Measurements from ENCODE around the gene PRR35.

The PRR35 gene

DNA sequence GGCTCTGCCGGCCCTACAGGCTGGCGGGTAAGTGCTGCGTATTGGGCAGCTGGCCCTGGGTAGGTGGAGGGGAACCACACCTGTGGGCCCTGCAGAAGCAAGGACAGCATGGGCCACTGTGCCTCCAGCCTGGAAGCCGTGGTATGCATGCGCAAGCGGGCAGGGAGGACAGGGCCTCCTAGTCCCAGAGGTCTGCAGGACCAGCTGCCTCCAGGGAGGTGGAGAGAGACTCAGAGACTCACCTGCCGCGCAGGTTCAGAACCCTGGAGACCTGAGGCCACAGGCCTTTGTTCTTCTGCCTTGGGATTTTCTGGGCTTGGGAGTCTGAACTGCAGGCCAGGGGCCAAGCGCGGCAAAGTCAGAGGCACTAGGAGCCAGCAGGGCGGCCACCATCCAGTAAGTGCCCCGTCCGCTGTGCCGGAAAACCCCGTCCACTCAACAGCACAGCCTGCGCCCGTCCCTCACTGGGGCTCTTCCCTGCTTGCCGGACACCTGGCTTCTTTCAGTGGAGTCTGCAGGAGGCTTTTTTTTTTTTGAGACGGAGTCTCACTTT lies 20.8 kb downstream of the PRR35 start:
- DNase-seq (ENCODE audit: low spot score): no peak

DNA sequence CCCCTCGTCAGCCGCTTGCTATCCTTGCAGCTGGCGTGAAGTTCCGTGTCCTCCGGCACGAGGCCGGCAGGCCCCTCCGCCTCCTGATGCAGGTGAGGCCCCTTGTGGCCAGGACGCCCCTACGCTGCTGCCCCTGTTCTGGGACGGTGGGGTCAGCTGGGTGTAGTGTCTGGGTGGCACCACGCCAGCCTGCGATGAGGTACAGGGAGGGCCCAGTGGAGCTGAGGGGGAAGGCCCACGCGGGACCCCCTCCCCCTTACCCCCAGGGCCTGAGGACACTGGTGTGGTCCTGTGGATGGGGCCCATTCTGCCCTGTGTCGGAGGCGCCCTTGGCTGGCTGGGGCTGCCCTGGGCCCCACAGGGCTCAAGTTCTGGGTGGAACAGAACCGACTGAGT lies 22.0 kb downstream of the PRR35 start:
- DNase-seq (ENCODE audit: low spot score): no peak

GRCh38 chr16:582614-583331 lies 22.6 kb downstream of the PRR35 start:
- no peak for DNase-seq (ENCODE audit: low spot score)

DNA sequence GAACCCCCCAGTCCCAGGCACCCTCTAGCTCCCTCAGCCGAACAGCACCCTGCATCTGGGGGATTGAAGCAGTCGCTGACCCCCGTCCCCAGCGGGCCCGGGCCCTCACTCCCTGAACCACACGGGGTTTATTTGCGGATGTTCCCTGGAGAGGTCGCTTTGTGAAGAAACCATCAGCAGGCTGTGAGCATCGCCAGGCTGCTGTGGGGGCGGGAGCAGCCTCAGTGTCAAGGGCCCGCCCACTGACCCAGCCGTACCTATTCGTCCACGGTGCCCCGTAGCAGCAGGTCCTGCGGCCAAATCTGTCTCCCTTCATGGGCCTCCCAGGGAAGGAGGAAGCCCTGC lies 23.2 kb downstream of the PRR35 start:
- DNase-seq (ENCODE audit: low spot score): no peak

GRCh38 chr16:583815-584591 lies 23.8 kb downstream of the PRR35 start:
- DNase-seq (ENCODE audit: low spot score): no peak

GRCh38 chr16:585351-585750 lies 25.2 kb downstream of the PRR35 start:
- no peak for DNase-seq (ENCODE audit: low spot score)

DNA sequence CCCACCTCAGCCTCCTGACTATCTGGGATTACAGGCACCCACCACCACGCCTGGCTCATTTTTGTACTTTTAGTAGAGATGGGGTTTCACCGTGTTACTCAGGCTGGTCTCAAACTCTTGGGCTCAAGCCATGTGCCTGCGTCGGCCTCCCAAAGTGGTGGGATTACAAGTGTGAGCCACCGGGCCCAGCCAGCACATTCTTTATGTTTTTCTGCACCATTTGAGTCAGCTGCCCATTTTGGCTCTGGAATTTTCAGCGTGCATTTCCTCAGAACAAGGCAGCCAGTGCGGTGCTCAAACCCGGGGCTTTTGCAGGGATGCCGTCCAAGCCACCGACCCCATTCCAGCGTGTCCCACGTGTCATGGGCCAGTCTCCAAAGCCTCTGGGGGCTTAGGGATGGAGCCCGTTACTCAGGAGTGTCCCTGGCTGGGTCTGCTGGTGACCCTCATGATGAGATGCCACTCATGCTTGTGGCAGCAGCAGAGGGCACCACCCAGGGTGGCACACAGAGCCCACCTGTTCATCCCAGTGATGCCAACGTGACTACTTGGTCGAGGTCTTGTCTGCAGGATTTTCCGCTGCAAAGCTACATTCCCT lies 26.0 kb downstream of the PRR35 start:
- no peak for DNase-seq (ENCODE audit: low spot score)

DNA sequence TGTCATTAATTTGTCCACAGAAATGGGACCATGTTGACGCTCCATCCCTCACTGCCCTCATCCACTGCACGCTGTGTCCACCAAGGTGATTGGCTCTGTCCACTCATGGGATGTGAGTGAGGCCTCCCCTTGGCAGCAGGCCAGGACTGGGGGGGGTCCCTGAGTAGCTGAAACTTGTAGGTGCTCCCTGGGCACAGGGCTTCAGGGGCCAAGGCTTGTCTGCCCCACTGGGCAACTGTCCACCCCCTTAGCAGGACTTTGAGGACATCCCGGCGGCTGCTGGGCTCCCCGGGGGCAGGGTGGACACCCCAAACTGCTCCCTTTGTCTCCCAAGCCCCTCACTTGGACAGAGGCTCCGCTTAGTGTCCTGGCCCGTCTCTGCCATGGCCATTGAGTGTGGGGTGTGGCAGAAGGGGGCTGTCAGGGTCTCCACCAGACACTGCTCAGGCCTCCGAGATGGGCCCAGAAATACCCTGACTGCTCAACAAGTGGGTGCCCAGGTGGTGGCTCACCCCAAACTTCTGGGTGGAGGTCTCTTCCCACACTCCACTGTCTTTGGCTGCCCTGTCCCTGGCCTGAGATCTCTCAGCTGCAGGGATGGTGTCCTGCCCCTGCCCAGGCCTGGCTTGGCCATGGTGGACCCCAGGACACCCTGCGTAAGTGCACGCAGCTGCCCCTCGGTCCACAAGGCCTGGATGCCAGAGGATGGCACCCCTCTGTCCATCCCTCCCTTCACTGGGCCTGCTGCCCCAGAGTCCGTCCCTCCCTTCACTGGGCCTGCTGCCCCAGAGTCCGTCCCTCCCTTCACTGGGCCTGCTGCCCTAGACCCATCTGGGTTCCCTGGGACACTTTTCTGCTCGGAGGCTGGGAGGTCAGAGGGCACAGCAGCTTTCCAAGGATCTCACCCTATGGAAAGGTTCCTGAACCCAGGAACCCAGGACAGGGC lies 26.7 kb downstream of the PRR35 start:
- DNase-seq (ENCODE audit: low spot score): no peak

DNA sequence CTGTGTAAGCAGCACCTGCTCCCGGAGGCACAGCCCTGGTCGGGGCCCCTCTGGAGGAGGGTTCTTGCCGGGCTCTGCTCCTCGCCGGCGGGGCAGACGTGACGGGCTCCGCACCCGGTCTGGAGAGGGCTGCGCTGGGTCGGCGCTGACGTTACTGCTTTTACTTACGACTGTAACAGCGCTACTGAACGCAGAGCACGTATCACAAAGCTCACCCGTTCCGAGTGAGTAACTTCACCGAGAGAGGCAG lies 28.4 kb downstream of the PRR35 start:
- no peak for DNase-seq (ENCODE audit: low spot score)

- peak; percentile 87 for DNase-seq (ENCODE audit: low spot score)
Measured at GRCh38 chr16:588889-589657, 28.9 kb downstream of the PRR35 start.

DNA sequence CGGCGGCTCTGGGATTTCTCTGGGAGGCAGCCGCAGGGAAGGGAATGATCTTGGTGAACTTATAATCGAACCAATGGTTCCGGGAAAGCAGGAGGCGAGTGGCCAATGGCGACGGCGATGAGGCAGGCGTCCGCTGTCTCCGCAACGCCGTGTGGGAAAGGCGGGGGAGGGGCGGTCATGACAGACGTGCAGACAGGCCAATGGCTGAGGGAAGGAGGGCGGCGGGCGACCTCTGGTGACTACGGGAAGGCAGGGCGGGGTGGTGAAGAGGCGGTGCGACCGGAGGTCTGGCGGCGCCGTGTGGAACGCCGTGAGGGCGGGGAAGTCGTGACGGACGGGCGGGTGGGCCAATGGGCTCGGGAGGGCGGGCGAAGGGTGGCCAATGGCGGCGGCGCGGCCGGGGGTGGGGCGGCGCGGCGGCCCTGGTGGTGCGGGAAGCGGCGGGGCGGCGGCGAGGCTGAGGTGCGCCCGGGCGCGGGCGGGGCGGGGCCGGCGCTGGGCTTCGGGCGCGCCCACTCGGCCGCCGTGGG lies 29.5 kb downstream of the PRR35 start, which contains the start of gene RAB40C:
TSS of gene RAB40C (plus strand) at position 409 of the 530 bp plus-strand sequence. CDS start 226 bp downstream, outside the sequence.
- DNase-seq (ENCODE audit: low spot score): peak; percentile 97

DNA sequence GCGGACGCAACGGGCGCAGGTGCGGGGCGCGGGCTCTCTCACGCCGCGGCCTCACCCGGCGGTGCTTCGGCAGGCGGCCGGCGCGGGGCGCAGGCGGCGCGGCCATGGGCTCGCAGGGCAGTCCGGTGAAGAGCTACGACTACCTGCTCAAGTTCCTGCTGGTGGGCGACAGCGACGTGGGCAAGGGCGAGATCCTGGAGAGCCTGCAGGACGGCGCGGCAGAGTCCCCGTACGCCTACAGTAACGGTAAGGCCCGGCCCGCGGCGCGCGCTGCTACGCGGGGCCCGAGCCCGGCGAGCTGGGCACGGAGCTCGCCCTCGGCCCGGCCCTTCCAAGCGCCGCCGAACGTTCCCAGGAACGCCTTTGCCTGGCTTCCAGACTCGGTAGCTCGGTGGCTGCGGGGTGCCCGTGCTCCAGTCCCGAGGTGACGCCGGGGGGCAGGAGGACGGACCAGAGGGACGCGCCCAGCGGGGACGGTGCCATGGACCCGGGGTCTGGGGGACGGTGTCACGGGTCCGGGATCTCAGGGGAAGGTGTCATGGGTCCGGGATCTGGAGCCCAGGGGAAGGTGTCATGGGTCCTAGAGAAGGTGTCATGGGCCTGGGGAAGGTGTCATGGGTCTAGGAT lies 30.1 kb downstream of the PRR35 start:
- no peak for DNase-seq (ENCODE audit: low spot score)

GRCh38 chr16:590815-591200 lies 30.6 kb downstream of the PRR35 start:
- no peak for DNase-seq (ENCODE audit: low spot score)

- DNase-seq (ENCODE audit: low spot score): no peak
Measured at GRCh38 chr16:591231-591630, 31.0 kb downstream of the PRR35 start.

DNA sequence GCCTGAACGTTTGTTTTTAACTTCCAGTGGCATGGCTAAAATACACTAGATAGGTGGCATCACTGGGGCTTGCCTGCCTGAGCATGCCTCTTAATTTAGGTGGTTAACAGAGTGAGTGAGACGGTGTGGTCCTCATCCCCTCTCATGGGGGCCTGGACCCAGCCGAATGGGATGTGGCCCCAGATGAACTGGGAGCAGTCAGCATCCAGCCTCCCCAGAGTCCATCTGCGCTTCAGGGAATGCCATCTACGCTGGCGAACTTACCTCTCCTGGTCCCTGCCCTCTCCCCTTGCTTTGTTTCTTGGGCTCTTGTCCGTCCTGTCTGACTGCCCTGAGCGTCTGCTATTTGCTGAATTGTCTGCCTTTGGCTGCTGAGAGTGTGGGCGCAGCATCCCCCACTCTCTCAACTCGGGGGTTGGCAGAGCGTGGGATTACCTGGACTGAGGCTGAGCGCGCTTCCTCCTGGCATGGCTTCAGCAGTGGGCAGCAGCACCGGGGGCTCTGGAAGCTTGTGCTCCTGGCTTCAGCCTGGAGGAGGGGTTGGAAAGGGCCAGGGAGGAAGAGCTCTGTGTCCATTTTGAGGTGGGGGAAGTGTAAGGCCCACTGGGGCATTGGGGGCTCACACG lies 31.8 kb downstream of the PRR35 start:
- no peak for DNase-seq (ENCODE audit: low spot score)

DNA sequence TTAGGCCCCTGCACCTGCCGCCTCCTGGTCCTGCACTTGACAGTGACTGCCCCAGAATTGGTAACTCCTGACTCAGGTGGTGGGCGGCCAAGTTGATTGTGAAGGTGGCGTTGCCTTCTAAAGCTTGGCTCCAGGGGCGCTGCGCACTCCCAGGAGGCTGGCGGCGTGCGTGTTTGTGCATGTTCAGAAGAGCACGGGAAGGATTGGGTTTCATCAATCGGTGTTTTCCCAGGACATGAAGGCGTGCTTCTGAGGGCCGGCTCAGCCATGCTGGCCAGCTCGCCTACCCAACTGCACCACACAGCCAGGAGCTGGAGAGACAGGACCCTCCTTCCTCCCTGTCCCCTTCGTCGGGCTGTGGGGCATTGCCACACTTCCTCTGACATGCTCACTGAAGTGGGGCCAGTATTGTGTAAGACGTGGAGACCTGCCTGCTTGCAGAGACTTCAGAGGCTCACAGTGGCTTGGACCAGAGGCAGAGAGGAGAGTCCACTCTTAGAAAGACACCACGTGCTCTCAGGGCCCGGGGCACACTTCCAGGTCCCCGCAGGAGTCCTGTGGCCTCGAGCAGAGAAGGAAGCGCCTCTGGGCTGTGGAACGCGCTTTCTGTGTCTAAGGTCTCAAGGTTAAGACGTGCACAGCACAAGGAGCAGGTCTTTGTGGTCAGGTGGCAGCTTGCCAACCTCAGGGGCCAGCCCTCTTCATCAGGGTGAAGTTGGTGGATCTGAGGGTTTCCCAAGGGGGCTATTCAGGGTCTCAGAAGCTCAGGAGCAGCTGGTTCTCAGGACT lies 32.5 kb downstream of the PRR35 start:
- DNase-seq (ENCODE audit: low spot score): no peak

DNA sequence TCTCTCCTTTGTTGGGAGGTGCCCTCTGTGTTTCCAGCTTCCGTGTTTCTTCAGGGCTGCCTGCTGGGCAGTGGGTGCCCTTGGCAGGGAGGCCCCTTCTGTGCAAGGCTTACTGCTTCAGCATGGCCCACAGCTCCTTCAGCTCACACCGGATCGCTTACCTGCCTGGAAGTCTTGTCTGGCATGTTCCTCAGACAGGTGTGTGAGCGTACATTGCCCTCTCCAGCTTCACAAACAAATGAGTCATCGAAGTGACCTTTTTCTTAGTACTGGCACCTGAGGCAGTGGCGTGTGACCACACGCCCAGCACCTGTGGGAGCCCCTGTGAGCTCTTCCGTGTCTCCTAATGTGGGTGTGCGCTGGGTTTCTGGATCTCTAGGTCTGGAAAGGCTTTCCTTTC lies 33.2 kb downstream of the PRR35 start:
- DNase-seq (ENCODE audit: low spot score): no peak

DNA sequence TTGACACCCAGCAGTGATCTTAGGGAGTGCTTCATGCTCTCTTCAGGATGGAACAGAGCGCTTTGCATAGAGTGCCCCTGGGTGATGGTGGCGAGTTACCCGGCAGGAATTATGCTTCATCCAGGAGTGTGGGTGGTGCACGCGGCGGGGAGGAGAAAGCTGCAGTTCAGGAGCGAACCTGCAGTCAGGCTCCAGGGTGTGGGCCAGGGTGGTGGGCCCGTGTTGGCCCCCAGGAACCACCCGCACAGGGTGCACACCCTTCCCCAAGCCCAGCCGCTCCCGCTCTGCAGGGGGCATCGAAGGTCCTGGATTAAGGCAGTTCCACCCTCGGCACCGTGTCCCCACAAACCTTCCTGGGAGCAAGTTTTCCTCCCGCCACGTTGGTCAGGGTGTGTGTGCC lies 33.6 kb downstream of the PRR35 start:
- DNase-seq (ENCODE audit: low spot score): no peak

- no peak for DNase-seq (ENCODE audit: low spot score)
Measured at GRCh38 chr16:595094-595528, 34.9 kb downstream of the PRR35 start.
